DND-41 (cell line): ENCODE results near the gene S1PR1.

ENCODE experiments used
- CTCF ChIP-seq: IDR thresholded peaks from 2 replicates; pipeline ENCODE4 v1.5.1; 2012; ENCODE audit warnings: borderline replicate concordance, low read length, moderate library complexity, mild to moderate bottlenecking; ENCODE audit not compliant: poor library complexity, severe bottlenecking; ENCODE audit errors: extremely low read depth
- EZH2 ChIP-seq: IDR thresholded peaks from 3 replicates; pipeline ENCODE4 v1.6.1; 2012; ENCODE audit warnings: borderline replicate concordance, low read depth, mild to moderate bottlenecking, moderate library complexity, low read length, inconsistent platforms; ENCODE audit not compliant: severe bottlenecking

- TF ChIP-seq CTCF (no peak), EZH2 (no peak)
Measured at GRCh38 chr1:101244842-101245241, 8.0 kb downstream of the S1PR1 start.
